Kasumi-1 (cell line): ENCODE results near the gene CEP95.
"Not testable (repeated sequence)": the region's sequence is repeated elsewhere in the genome, so short reads cannot be mapped to it uniquely, and the experiment has no call there.

ENCODE experiments used
- DNase-seq, 2 experiments: peaks; one replicate each; lab custom pipeline; 2025; lab: John Stamatoyannopoulos, UW

Gene CEP95

DNA sequence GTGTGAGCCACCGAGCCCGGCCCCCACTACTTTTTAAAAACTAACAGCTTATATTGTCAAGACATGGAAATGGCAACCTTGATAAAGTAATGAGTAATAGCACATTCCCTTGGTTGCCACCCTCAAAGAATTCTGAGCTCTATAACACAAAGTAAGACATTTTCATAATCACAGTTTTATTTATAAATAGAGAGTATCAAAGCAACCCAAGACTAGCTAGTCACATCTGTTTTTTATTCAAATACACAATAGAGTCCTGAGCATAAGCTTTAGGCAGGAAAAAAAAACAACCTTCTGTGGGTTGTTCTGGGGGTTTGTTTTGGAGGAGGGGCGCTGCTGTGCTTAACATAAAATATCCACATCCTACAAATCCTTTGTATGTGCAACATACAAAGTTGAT is 68.7 kb downstream of the CEP95 start:
- DNase-seq = no peak

- DNase-seq = not testable (repeated sequence)
Observed at GRCh38 chr17:64577025-64577424, 70.2 kb downstream of the CEP95 start.

DNA sequence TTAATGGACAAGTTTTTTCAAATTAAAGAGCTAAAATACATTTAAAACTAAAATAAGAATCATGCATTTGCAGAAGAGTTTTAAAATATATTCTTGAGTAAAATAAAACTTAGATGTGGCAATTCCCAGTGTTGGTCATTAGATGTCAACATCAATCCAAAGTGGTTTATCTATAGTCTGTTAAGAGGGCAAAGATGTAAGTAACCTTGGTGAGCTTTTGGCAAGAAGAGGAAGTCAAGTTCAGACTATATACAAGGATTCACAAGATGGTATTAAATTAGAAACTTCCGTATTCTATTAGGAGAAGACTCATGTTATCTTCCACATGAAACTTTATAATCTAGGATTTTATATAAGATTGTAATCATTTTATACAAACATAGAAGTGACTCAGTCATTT is 73.1 kb downstream of the CEP95 start:
- peak; percentile 43 to 64 for DNase-seq

GRCh38 chr17:64580384-64581315 is 73.9 kb downstream of the CEP95 start:
- DNase-seq = no peak

- DNase-seq = no peak
Observed at GRCh38 chr17:64583038-64583437, 76.3 kb downstream of the CEP95 start.

DNA sequence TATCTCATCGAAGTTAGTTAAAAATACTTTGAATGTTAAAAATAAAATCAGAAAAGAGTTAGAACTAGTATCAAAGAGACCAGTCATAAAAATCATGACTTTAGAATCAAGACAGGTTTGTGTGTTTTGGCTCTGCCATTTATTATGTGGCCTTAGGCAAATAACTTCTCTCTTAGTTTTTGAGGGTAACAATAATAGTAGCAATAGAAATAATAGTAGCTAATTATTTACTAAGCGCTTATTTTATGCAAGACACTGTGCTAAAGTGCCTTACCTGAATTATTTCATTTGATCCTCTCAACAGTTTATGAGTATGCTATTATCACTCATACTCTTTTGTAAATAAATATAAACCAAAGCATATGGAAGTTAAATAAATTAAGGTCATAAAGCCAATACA is 78.4 kb downstream of the CEP95 start:
- DNase-seq = no peak
